WTC11 (cell line): Measurements from ENCODE around the gene RSPH4A. TPM values are rescaled to one million over a fixed set of nuclear protein-coding genes. Genes with fewer than 3 reads are reported as not detected.

Source experiments
- ATAC-seq: fragments of 200-7000 bp; cut with Tn5 transposase; 2 replicates; pipeline ENCODE4 v1.10.0; 2021; ENCODE audit warnings: mild to moderate bottlenecking, moderate library complexity
- CTCF ChIA-PET: fragments of 300-600 bp; sonication (Branson Sonifier 250); formaldehyde crosslinking; loops from one replicate; lab custom pipeline; 2021; ENCODE audit warnings: antibody characterized with exemption; lab: Charles Lee
- POLR2A ChIA-PET: fragments of 350-600 bp; sonication (Branson Sonifier 250); formaldehyde crosslinking; loops from one replicate; lab custom pipeline; 2021; ENCODE audit warnings: antibody characterized with exemption; lab: Charles Lee
- DNase-seq: peaks from one replicate; pipeline ENCODE4 v3.0.0; 2021; ENCODE audit warnings: low spot score
- H3K27ac Mint-ChIP-seq: 2 replicates; pipeline ENCODE4 v1.8.0; 2021; ENCODE audit warnings: mixed read lengths
- H3K27me3 Mint-ChIP-seq: 2 replicates; pipeline ENCODE4 v1.8.0; 2021; ENCODE audit warnings: low read depth, mild to moderate bottlenecking, moderate library complexity, mixed read lengths
- H3K36me3 Mint-ChIP-seq: 2 replicates; pipeline ENCODE4 v1.8.0; 2021; ENCODE audit warnings: mixed read lengths
- H3K4me1 Mint-ChIP-seq: 2 replicates; pipeline ENCODE4 v1.8.0; 2022; ENCODE audit warnings: mixed read lengths
- H3K4me3 Mint-ChIP-seq: 2 replicates; pipeline ENCODE4 v1.8.0; 2021; ENCODE audit warnings: mild to moderate bottlenecking, moderate library complexity, mixed read lengths
- H3K9me3 Mint-ChIP-seq: 2 replicates; pipeline ENCODE4 v1.8.0; 2021; ENCODE audit warnings: mixed read lengths
- ATF2 ChIP-seq: sonication (generic); formaldehyde crosslinking; IDR thresholded peaks from 2 replicates; pipeline ENCODE4 v1.8.1; 2022; ENCODE audit warnings: low read depth, missing genetic modification reagents, borderline replicate concordance
- CREB1 ChIP-seq: sonication (generic); formaldehyde crosslinking; IDR thresholded peaks from 2 replicates; pipeline ENCODE4 v1.8.0; 2023; ENCODE audit warnings: mild to moderate bottlenecking, missing genetic modification reagents
- ESRRA ChIP-seq: sonication (generic); formaldehyde crosslinking; IDR thresholded peaks from 2 replicates; pipeline ENCODE4 v1.8.1; 2022; ENCODE audit warnings: mild to moderate bottlenecking, missing genetic modification reagents, borderline replicate concordance
- FOXP4 ChIP-seq: sonication (generic); formaldehyde crosslinking; IDR thresholded peaks from 2 replicates; pipeline ENCODE4 v1.8.0; 2022; ENCODE audit warnings: mild to moderate bottlenecking, missing genetic modification reagents
- GABPB1 ChIP-seq: sonication (generic); formaldehyde crosslinking; IDR thresholded peaks from 2 replicates; pipeline ENCODE4 v1.8.1; 2023; ENCODE audit warnings: mild to moderate bottlenecking, missing genetic modification reagents
- MXD4 ChIP-seq: fragments of 250-450 bp; sonication (Bioruptor Pico); IDR thresholded peaks from 2 replicates; pipeline ENCODE4 v1.8.0; 2021; ENCODE audit warnings: mild to moderate bottlenecking, moderate library complexity, borderline replicate concordance
- MYBL2 ChIP-seq: sonication (generic); formaldehyde crosslinking; IDR thresholded peaks from 2 replicates; pipeline ENCODE4 v1.8.1; 2023; ENCODE audit warnings: mild to moderate bottlenecking, moderate library complexity, missing genetic modification reagents
- NFATC4 ChIP-seq: fragments of 250-450 bp; sonication (Bioruptor Pico); IDR thresholded peaks from 2 replicates; pipeline ENCODE4 v1.9.0; 2021; ENCODE audit warnings: mild to moderate bottlenecking
- NFE2L1 ChIP-seq: sonication (generic); formaldehyde crosslinking; IDR thresholded peaks from 2 replicates; pipeline ENCODE4 v1.8.1; 2023; ENCODE audit warnings: missing genetic modification reagents
- PRDM15 ChIP-seq: sonication (generic); formaldehyde crosslinking; IDR thresholded peaks from 2 replicates; pipeline ENCODE4 v1.8.0; 2022; ENCODE audit warnings: missing genetic modification reagents
- PRRX2 ChIP-seq: fragments of 250-450 bp; sonication (Bioruptor Pico); IDR thresholded peaks from 2 replicates; pipeline ENCODE4 v1.8.0; 2021; ENCODE audit warnings: mild to moderate bottlenecking
- TP53 ChIP-seq: sonication (generic); formaldehyde crosslinking; IDR thresholded peaks from 2 replicates; pipeline ENCODE4 v1.8.1; 2023; ENCODE audit warnings: mild to moderate bottlenecking, missing genetic modification reagents
- ZBTB43 ChIP-seq: sonication (generic); formaldehyde crosslinking; IDR thresholded peaks from 2 replicates; pipeline ENCODE4 v1.8.1; 2023; ENCODE audit warnings: mild to moderate bottlenecking, missing genetic modification reagents
- ZNF317 ChIP-seq: sonication (generic); formaldehyde crosslinking; IDR thresholded peaks from 2 replicates; pipeline ENCODE4 v1.8.1; 2023; ENCODE audit warnings: low read depth, mild to moderate bottlenecking, moderate library complexity, missing genetic modification reagents, borderline replicate concordance
- ZSCAN18 ChIP-seq: fragments of 250-450 bp; sonication (Bioruptor Pico); IDR thresholded peaks from 2 replicates; pipeline ENCODE4 v2.1.2; 2022; ENCODE audit warnings: mild to moderate bottlenecking, moderate library complexity
- total RNA-seq: library from RNA; stranded (reverse); gene quantifications from 3 replicates; pipeline ENCODE4 v1.2.3, GENCODE V29; 2021
- TF ChIP-seq, protein P1 (sequence below): sonication (generic); formaldehyde crosslinking; IDR thresholded peaks from 2 replicates; pipeline ENCODE4 v1.8.0; 2023; ENCODE audit warnings: mild to moderate bottlenecking, missing genetic modification reagents
- TF ChIP-seq, protein P2 (sequence below): sonication (generic); formaldehyde crosslinking; IDR thresholded peaks from 2 replicates; pipeline ENCODE4 v1.8.0; 2022; ENCODE audit warnings: mild to moderate bottlenecking, missing genetic modification reagents
- TF ChIP-seq, protein P3 (sequence below): fragments of 250-450 bp; sonication (Bioruptor Pico); IDR thresholded peaks from 2 replicates; pipeline ENCODE4 v1.9.0; 2021; ENCODE audit warnings: moderate library complexity, mild to moderate bottlenecking, inconsistent platforms, borderline replicate concordance

The RSPH4A gene
- total RNA-seq, 1 experiment from 2014 or later, result 0.57 TPM

DNA sequence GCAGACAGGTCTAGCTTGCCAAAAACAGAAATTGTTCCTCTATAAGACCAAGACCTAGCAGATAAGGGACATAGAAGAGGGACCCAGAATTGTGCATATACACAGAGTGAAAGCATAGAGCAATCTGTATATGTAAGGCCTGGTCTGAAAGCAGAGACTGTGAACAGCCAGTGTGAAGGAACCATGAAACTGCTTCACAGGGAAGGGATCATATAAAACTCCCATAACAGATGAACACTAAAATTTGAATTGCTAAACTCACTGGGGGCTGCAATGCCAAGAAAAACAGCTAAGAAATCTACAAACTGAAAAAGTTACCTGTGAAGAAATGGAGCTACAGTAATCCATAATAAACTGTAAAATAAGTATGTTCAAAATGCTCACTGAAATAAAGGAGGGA lies 45.3 kb downstream of the RSPH4A start (continued):
- no peak for TF ChIP-seq MYBL2 (CRISPR knock-in tag)
- no peak for TF ChIP-seq FOXP4 (CRISPR knock-in tag)
- no peak for TF ChIP-seq TP53 (CRISPR knock-in tag)
- TF ChIP-seq, protein P1, sequence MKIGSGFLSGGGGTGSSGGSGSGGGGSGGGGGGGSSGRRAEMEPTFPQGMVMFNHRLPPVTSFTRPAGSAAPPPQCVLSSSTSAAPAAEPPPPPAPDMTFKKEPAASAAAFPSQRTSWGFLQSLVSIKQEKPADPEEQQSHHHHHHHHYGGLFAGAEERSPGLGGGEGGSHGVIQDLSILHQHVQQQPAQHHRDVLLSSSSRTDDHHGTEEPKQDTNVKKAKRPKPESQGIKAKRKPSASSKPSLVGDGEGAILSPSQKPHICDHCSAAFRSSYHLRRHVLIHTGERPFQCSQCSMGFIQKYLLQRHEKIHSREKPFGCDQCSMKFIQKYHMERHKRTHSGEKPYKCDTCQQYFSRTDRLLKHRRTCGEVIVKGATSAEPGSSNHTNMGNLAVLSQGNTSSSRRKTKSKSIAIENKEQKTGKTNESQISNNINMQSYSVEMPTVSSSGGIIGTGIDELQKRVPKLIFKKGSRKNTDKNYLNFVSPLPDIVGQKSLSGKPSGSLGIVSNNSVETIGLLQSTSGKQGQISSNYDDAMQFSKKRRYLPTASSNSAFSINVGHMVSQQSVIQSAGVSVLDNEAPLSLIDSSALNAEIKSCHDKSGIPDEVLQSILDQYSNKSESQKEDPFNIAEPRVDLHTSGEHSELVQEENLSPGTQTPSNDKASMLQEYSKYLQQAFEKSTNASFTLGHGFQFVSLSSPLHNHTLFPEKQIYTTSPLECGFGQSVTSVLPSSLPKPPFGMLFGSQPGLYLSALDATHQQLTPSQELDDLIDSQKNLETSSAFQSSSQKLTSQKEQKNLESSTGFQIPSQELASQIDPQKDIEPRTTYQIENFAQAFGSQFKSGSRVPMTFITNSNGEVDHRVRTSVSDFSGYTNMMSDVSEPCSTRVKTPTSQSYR (CRISPR knock-in tag), result no peak
- no peak for TF ChIP-seq ZNF317 (CRISPR knock-in tag)
- no peak for TF ChIP-seq NFATC4 (CRISPR knock-in tag)
- TF ChIP-seq PRDM15 (CRISPR knock-in tag), result no peak
- TF ChIP-seq ZBTB43 (CRISPR knock-in tag), result no peak

DNA sequence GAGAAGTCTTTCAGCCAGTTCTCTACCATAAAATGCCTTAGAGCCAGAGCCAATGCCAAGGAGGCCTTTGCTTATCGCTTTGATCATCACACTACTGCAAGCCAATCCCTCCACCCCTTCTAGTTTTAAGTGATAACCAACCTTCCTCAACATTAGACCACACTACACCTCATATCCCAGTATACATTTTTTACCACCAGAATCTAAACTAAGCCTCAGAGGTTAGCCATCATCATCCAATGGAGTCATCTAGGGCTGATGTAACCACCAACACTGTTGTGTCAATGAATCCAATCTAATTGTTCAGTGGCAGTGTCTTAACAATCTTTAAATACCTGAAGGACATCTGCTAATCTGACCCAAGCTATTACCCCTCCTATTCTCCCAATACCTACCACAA lies 45.9 kb downstream of the RSPH4A start:
- H3K4me3 Mint-ChIP-seq, result no peak overlapping the region
- H3K27me3 Mint-ChIP-seq, result no peaks in the 10 kb centered on the region
- H3K36me3 Mint-ChIP-seq, result peaks cover 2% of the 10 kb centered on the region
- H3K4me1 Mint-ChIP-seq, result peaks cover 11% of the 10 kb centered on the region
- POLR2A ChIA-PET, result no interaction called here
- CTCF ChIA-PET, result interaction anchor here (0.9 kb wide), 1 partner anchor 17 kb away, joined by 3 read pairs; no protein-coding TSS in a partner anchor
- ATAC-seq, result no peak
- no peaks in the 10 kb centered on the region for H3K9me3 Mint-ChIP-seq
- TF ChIP-seq ZSCAN18 (CRISPR knock-in tag), result no peak
- 0 out of 2 replicates have a peak, but pooled peaks have one; percentile 18 for TF ChIP-seq GABPB1 (CRISPR knock-in tag)
- TF ChIP-seq, all 79 proteins: peak for 1
- no peak for DNase-seq
- no peak overlapping the region for H3K27ac Mint-ChIP-seq

DNA sequence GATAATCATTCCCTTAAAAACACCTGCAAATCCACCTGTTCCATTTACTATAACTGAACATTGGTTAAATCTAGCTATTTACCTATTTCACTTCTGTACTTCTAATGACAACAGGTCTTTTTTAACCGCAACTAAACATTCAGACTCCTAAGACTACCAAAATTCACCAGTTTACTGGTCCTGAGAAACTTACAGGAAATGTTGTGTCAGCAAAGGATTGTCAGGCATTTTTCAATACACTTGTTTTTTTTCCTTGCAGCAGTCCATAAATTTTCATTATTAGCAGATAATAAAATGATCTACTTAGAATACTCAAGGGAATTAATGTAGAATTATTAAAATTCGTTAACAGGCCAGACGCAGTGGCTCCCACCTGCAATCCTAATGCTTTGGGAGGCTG lies 47.0 kb downstream of the RSPH4A start:
- Mint-ChIP-seq H3K27ac (no peak overlapping the region), H3K9me3 (no peaks in the 10 kb centered on the region), H3K4me3 (no peak overlapping the region), H3K36me3 (no peaks in the 10 kb centered on the region; the same call in 1 of the 2 replicates), H3K4me1 (peaks cover 15% of the 10 kb centered on the region), H3K27me3 (no peaks in the 10 kb centered on the region)
- CTCF ChIA-PET, result no interaction called here
- POLR2A ChIA-PET, result no interaction called here
- DNase-seq, result no peak
- ATAC-seq, result no peak
- TF ChIP-seq MXD4 (CRISPR knock-in tag), result no peak
- TF ChIP-seq ESRRA (CRISPR knock-in tag), result no peak
- TF ChIP-seq PRRX2 (CRISPR knock-in tag), result no peak
- no peak for TF ChIP-seq TP53 (CRISPR knock-in tag)
- TF ChIP-seq, protein P2, sequence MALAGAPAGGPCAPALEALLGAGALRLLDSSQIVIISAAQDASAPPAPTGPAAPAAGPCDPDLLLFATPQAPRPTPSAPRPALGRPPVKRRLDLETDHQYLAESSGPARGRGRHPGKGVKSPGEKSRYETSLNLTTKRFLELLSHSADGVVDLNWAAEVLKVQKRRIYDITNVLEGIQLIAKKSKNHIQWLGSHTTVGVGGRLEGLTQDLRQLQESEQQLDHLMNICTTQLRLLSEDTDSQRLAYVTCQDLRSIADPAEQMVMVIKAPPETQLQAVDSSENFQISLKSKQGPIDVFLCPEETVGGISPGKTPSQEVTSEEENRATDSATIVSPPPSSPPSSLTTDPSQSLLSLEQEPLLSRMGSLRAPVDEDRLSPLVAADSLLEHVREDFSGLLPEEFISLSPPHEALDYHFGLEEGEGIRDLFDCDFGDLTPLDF (CRISPR knock-in tag), result no peak
- TF ChIP-seq NFE2L1, result no peak
- TF ChIP-seq, protein P3, sequence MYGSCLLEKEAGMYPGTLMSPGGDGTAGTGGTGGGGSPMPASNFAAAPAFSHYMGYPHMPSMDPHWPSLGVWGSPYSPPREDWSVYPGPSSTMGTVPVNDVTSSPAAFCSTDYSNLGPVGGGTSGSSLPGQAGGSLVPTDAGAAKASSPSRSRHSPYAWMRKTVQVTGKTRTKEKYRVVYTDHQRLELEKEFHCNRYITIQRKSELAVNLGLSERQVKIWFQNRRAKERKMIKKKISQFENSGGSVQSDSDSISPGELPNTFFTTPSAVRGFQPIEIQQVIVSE (CRISPR knock-in tag), result no peak
- TF ChIP-seq ATF2 (CRISPR knock-in tag), result no peak
- TF ChIP-seq CREB1 (CRISPR knock-in tag), result no peak
